Ovary (tissue), 9 donors: ENCODE results near the gene ILF3. TPM values are rescaled to one million over a fixed set of nuclear protein-coding genes. Genes with fewer than 3 reads are reported as not detected.
A peak's percentile ranks its signal among the peaks of the same experiment; 100 is the strongest.

Experiments used
- DNase-seq, 5 donors: peaks; one replicate each; pipeline ENCODE4 v3.0.0-alpha.2; 2019 to 2020
- H3K27ac ChIP-seq, 2 donors: fragments of 200-600 bp; one replicate each; pipeline versions ENCODE4 v1.5.1 to v1.8.0; 2019 to 2022
- H3K27me3 ChIP-seq: fragments of 200-600 bp; one replicate; pipeline ENCODE4 v1.8.0; 2022
- H3K36me3 ChIP-seq: fragments of 200-600 bp; sonication (generic); one replicate; pipeline ENCODE4 v1.5.1; 2019
- H3K4me1 ChIP-seq: one replicate; pipeline ENCODE4 v1.8.1; 2013; ENCODE audit warnings: mild to moderate bottlenecking, moderate library complexity; ENCODE audit not compliant: insufficient read depth
- H3K4me3 ChIP-seq: fragments of 200-600 bp; sonication (generic); one replicate; pipeline ENCODE4 v1.5.1; 2017
- H3K9me3 ChIP-seq, 2 donors: fragments of 200-600 bp in 1 of 2; sonication (generic) in 1 of 2; one replicate each; pipeline versions ENCODE4 v1.5.1 to v1.8.1; 2013 to 2019; ENCODE audit warnings: mild to moderate bottlenecking in 1 of 2, moderate library complexity in 1 of 2
- EP300 ChIP-seq: sonication (generic); formaldehyde crosslinking; IDR thresholded peaks from one replicate; pipeline ENCODE4 v1.6.1; 2017; ENCODE audit warnings: antibody characterized with exemption
- POLR2A ChIP-seq: fragments of 450-650 bp; IDR thresholded peaks from one replicate; pipeline ENCODE4 v1.6.1; 2017; ENCODE audit warnings: antibody characterized with exemption, mild to moderate bottlenecking, moderate library complexity
- WGBS, 3 donors: extraction: QIAGEN DNeasy Blood & Tissue Kit in 1 of 3; methylation state at CpG; one replicate each; pipeline versions ENCODE4 v1.1.5 to v1.1.7; 2013 to 2017; 5-methylcytosine and 5-hydroxymethylcytosine counted together
- intact Hi-C, 4 donors: fragments of 100-400 bp; cut with DNase I; formaldehyde crosslinking; loops; one replicate each; pipeline versions ENCODE4 v1.11.0 to v1.15.1; 2022 to 2023
- polyA plus RNA-seq, 2 donors: library from polyadenylated mRNA; stranded (reverse); fragments of 200-250 nt in 1 of 2; fragments of 350-450 nt in 1 of 2; fragmentation: Illumina TruSeq in 1 of 2; extraction: RNeasy Lipid Tissue Mini Kit (QIAGEN cat#74804) in 1 of 2; gene quantifications; one replicate each; pipeline ENCODE4 v1.2.3, GENCODE V29; 2013 to 2014
- total RNA-seq, 7 donors: library from RNA; depleted of rRNA in 2 of 7; stranded (reverse); fragments of >200 nt in 2 of 7; fragmentation: NEBNext Ultra II Directional in 3 of 7; extraction: Animal tissue kit (Norgen Biotek cat#: 25700) in 3 of 7; gene quantifications; one replicate each; pipeline versions ENCODE4 v1.1.0 to v1.2.4, GENCODE V29; 2016 to 2023
- TF ChIP-seq, protein P1 (sequence below), 3 donors: fragments of 450-650 bp in 2 of 3; fragments of 200-600 bp in 1 of 3; IDR thresholded peaks; one replicate each; pipeline versions ENCODE4 v1.5.1 to v1.8.0; 2016 to 2022; ENCODE audit warnings: antibody characterized with exemption in 3 of 3, mild to moderate bottlenecking in 1 of 3
- donor health status: DM: no; HTN: no; CAD: no; lungs with moderate emphysema.
- donor health status: DM: no; HTN: no; CAD: no.
- donor health status: Bipolar disorder and iron deficiency.
- donor health status: DM: yes; HTN: yes; CAD: no.
- donor health status: DM: no; HTN: no; CAD: no.
- donor health status: DM: yes; HTN: yes; CAD: no.

The ILF3 gene
- total and polyA plus RNA-seq, 9 donors = 90.0 to 295 (median 227) TPM

GRCh38 chr19:10644260-10645007, 9.7 kb upstream of the ILF3 start:
- TF ChIP-seq EP300 = no peak
- TF ChIP-seq, protein P1, sequence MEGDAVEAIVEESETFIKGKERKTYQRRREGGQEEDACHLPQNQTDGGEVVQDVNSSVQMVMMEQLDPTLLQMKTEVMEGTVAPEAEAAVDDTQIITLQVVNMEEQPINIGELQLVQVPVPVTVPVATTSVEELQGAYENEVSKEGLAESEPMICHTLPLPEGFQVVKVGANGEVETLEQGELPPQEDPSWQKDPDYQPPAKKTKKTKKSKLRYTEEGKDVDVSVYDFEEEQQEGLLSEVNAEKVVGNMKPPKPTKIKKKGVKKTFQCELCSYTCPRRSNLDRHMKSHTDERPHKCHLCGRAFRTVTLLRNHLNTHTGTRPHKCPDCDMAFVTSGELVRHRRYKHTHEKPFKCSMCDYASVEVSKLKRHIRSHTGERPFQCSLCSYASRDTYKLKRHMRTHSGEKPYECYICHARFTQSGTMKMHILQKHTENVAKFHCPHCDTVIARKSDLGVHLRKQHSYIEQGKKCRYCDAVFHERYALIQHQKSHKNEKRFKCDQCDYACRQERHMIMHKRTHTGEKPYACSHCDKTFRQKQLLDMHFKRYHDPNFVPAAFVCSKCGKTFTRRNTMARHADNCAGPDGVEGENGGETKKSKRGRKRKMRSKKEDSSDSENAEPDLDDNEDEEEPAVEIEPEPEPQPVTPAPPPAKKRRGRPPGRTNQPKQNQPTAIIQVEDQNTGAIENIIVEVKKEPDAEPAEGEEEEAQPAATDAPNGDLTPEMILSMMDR (IDR thresholded peaks at IDR 0.05) = peak; percentile 72 to 87 (median 83)
- peak; percentile 10 for TF ChIP-seq POLR2A
- no peak overlapping the region for H3K4me3 ChIP-seq
- no peaks in the 10 kb centered on the region for H3K9me3 ChIP-seq
- no peaks in the 10 kb centered on the region for H3K4me1 ChIP-seq
- no peaks in the 10 kb centered on the region for H3K36me3 ChIP-seq
- H3K27me3 ChIP-seq = no peaks in the 10 kb centered on the region
- WGBS, 3 donors = 26 to 29% (median 26%) methylated on average over 12 to 14 of the region's 14 CpGs
- peak overlapping the region in 1 of 2 donors; percentile 16 for H3K27ac ChIP-seq
- DNase-seq = peak; percentile 80 to 90 (median 88)
- intact Hi-C loops = loop anchor here (1.0 to 2.0 kb wide), 2 partner anchors 63 to 64 kb away; no protein-coding TSS in a partner anchor

GRCh38 chr19:10646456-10647159, 7.5 kb upstream of the ILF3 start:
- TF ChIP-seq, protein P1 (IDR thresholded peaks at IDR 0.05) = no peak
- TF ChIP-seq POLR2A = no peak
- no peak for TF ChIP-seq EP300
- intact Hi-C loops = no loop called here
- H3K27me3 ChIP-seq = no peaks in the 10 kb centered on the region
- H3K27ac ChIP-seq = no peak overlapping the region
- no peaks in the 10 kb centered on the region for H3K4me1 ChIP-seq
- H3K36me3 ChIP-seq = no peaks in the 10 kb centered on the region
- no peak for DNase-seq
- 43 to 60% (median 58%) methylated on average over 12 of the region's 12 CpGs for whole genome bisulfite sequencing, 3 donors
- no peaks in the 10 kb centered on the region for H3K9me3 ChIP-seq
- no peak overlapping the region for H3K4me3 ChIP-seq

DNA sequence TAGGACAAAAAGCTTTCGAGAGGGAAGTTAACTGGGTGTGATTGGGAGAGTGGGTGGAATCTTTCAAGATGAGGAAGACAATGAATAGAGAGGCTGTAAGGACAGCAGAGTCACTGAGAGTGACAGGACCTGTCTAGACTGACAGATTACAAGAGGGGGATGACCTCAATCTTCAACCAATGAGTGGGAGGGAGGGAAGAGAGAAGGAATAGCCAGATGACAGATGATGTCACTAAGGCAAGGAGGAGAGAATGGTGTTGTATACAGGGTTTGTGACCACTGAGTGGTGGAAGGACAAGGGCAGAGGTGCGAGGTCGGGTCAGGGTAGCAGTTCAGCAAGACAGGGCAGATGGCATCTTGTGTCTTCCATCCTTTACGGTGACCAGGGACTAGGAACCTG, 5.8 kb upstream of the ILF3 start:
- Histone ChIP-seq H3K4me1 (no peaks in the 10 kb centered on the region), H3K27ac (no peak overlapping the region), H3K36me3 (no peaks in the 10 kb centered on the region), H3K9me3 (no peaks in the 10 kb centered on the region), H3K4me3 (no peak overlapping the region), H3K27me3 (no peaks in the 10 kb centered on the region)
- intact Hi-C loops = no loop called here
- WGBS, 3 donors = 89 to 93% (median 90%) methylated on average over 4 of the region's 4 CpGs
- no peak for TF ChIP-seq EP300
- TF ChIP-seq POLR2A = no peak
- TF ChIP-seq, protein P1 (IDR thresholded peaks at IDR 0.05) = no peak
- DNase-seq = no peak

DNA sequence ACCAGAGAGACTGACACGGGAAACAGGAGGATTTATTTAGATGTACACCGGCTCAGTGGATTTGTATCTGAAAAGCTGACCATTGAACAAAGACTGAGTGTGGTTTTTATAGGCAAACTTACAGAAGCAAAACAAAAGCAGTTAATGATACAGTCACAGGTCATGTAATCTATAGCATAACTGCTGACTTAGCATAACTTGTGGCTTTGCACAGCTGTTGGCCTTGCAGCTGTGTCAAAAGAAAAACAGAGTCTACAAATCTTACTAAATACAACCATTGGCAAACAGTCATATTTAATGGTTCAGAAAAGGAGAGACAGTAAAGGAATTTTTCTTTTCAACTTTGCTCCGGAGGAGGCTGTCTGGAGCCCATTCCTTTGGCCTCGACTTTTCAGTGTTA, 2.3 kb upstream of the ILF3 start:
- Histone ChIP-seq H3K27me3 (no peaks in the 10 kb centered on the region), H3K9me3 (no peaks in the 10 kb centered on the region), H3K4me3 (no peak overlapping the region), H3K36me3 (no peaks in the 10 kb centered on the region), H3K4me1 (peaks cover 6% of the 10 kb centered on the region), H3K27ac (no peak overlapping the region)
- TF ChIP-seq, protein P1 (IDR thresholded peaks at IDR 0.05) = no peak
- TF ChIP-seq EP300 (no peak), POLR2A (no peak)
- no peak for DNase-seq
- intact Hi-C loops = no loop called here
- WGBS, 3 donors = 10 to 20% (median 18%) methylated on average over 4 of the region's 4 CpGs
